ENCODE measurements around the gene TBCD.
"Not testable (repeated sequence)": the region's sequence is repeated elsewhere in the genome, so short reads cannot be mapped to it uniquely, and the experiment has no call there.

Gene TBCD

GRCh38 chr17:82959990-82960418 lies 208.1 kb downstream of the TBCD start:
- FAIRE-seq: no peak

- FAIRE-seq: no peak
Observed at GRCh38 chr17:82960419-82961271, 208.8 kb downstream of the TBCD start.

DNA sequence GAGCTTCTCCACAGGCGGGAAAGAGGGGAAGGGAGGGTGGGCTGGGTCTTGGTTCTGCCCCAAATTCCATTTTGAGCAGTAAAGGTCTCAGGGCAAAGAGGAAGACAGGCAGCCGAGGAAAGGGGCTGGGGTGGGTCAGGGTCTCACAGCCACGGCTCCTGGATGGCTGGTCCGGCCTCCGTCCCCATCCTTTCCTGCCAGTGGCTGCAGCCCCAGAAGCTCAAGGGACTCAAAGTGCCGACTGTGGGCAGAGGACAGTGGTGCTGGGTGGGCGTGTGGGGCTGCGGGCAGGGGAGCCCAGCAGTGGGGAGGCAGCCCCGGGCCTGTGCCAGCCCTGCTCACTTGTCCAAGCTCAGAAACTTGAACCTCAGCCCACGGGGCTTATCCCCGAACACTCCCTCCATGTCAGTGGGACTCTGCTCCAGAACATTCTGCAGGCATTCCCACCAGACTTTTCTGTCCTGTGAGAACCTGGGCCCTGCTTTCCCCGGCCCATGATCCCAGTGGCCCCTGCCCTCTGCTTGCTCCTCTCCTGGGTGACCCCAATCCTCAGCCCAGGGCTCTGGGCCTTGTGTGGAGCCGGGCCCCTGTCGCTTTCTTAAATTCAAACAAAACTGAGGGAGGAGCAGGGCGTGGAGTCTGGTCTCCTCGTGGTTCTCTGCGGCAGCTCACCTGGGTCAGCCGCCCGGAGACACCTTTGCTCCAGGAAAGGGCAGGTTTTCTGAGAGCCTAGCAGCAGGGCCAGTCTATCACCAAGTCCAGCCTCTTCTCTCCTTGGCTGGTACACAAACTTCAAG lies 209.7 kb downstream of the TBCD start:
- no peak for FAIRE-seq

- no peak for FAIRE-seq
Observed at GRCh38 chr17:82962163-82962720, 210.4 kb downstream of the TBCD start.

- FAIRE-seq: peak; percentile 9
Observed at GRCh38 chr17:82963104-82963950, 211.5 kb downstream of the TBCD start.

DNA sequence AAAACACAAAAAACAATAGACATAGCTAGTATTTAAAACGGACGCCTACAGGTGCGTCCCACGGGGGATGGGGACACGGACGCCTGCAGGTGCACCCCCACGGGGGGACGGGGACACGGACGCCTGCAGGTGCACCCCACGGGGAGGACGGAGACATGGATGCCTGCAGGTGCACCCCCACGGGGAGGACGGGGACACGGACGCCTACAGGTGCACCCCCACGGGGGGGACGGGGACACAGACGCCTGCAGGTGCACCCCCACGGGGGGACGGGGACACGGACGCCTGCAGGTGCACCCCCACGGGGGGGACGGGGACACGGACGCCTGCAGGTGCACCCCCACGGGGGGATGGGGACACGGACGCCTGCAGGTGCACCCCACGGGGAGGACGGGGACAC lies 212.6 kb downstream of the TBCD start:
- FAIRE-seq: not testable (repeated sequence)

- no peak for FAIRE-seq
Observed at GRCh38 chr17:82964851-82965341, 213.0 kb downstream of the TBCD start.

GRCh38 chr17:82965371-82965770 lies 213.5 kb downstream of the TBCD start:
- FAIRE-seq: no peak

DNA sequence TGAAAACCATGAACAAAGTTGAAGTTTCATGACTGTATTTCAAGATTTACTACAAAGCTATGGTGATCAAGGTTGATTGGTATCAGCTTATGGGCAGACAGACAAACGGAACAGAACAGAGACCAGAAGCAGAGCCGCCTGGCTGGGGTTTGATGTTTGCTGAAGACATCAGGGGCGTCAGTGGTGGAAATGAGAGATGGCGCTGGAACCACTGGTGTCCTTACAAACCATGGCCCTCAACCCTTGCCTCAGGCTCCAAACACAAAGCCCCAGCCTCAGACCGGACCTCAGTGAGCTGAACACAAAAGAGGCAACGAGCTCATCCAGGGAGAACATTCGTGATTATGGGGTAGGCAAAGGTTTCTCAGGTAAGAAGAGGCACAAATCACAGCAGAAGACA lies 214.6 kb downstream of the TBCD start:
- FAIRE-seq: no peak

- no peak for FAIRE-seq
Observed at GRCh38 chr17:82967268-82968032, 215.6 kb downstream of the TBCD start.

DNA sequence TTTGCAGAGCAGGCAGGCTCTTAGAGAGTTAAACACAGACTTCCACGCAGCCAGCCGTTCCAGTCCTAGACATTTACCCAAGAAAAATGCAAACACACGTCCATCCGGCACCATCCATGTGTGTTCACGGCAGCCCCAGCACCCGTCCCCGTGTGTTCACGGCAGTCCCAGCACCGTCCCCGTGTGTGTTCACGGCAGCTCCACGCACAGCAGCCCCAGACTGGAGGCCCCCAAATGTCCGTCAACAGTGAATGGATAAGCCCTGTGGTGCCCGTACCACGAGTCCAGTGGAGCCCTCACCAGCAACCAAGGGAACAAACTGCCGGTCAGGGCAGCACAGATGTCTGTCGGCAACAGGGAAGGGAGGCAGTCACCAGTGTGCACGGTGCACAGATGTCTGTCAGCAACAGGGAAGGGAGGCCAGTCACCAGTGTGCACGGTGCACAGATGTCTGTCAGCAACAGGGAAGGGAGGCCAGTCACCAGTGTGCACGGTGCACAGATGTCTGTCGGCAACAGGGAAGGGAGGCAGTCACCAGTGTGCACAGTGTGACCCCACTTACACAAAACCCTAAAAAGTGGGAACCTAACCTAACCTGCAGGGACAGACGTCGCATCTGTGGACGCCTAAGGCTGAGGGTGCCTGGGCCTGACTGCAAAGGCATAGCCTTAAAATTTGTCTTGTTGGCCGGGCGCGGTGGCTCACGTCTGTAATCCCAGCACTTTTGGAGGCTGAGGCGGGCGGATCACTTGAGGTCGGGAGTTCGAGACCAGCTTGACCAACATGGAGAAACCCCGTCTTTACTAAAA lies 216.4 kb downstream of the TBCD start:
- FAIRE-seq: not testable (repeated sequence)

GRCh38 chr17:82970067-82970466 lies 218.2 kb downstream of the TBCD start:
- no peak for FAIRE-seq

GRCh38 chr17:82970818-82971590 lies 219.1 kb downstream of the TBCD start:
- no peak for FAIRE-seq

GRCh38 chr17:82972836-82973372 lies 221.0 kb downstream of the TBCD start:
- no peak for FAIRE-seq

DNA sequence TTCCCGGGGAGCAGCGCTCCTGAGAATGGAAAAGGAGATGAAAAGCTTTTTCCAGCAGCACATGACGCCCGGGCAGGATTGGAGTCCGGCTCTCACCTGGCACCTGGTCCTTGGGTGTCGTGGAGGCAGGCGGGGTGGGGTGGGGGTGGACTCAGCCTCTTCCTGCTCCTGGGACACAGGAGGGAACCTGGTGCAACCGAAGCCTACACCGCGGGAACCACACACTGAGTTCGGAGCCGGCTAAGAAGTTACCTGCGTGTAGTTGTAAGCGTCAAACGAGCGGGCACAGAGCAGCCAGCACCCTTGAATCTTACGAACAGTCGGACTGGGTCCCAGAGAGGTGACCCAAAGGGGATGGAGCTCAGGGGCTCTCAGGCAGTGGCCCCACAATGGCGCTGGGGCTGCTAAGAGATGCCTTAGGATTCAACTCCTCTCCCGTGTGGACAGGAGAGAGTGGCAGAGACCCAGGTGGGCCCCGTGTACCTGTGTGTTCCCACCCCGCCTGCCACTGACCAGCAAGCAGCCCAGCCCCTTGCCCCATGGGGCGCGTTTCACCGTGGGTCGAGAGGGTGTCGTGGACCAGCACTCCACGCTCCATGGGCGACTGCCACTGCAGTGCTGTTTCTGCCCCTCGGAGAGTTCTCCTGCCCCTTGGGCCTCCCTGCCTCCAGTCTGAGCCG lies 221.7 kb downstream of the TBCD start:
- FAIRE-seq: no peak

- FAIRE-seq: no peak
Observed at GRCh38 chr17:82974136-82974952, 222.5 kb downstream of the TBCD start.

DNA sequence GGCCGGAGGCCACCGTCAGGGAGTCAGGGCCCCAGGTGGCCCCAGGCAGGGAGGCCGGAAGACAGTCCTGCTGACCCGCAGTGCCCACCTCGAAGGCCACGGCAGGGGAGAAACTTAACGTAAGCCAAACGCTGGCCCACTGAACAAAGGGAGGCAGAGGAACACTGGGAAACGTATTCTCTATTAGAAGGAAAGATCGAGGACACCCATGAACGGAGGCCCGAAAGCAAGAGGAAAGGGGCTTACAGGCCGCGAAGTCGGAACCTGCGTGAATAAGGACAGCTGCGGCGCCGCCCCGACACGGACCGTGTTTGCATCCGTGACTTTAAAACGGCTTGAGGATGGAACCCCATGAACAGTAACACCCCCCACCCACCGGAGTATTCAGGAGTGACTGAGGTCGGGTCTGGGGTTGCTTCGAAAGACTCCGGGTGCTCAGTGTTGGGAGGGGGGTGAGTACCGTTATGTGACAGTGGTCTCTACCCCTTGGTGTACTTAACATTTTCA lies 225.2 kb downstream of the TBCD start:
- no peak for FAIRE-seq

- no peak for FAIRE-seq
Observed at GRCh38 chr17:82977606-82978005, 225.7 kb downstream of the TBCD start.
